Embryonic facial prominence (tissue), 1 donor: ENCODE measurements around the gene CYP4F11.
"Not testable (repeated sequence)": the region's sequence is repeated elsewhere in the genome, so short reads cannot be mapped to it uniquely, and the experiment has no call there.

Experiments used
- DNase-seq: peaks from one replicate; pipeline ENCODE4 v3.0.0-alpha.2; 2016; ENCODE audit errors: extremely low spot score

The CYP4F11 gene

DNA sequence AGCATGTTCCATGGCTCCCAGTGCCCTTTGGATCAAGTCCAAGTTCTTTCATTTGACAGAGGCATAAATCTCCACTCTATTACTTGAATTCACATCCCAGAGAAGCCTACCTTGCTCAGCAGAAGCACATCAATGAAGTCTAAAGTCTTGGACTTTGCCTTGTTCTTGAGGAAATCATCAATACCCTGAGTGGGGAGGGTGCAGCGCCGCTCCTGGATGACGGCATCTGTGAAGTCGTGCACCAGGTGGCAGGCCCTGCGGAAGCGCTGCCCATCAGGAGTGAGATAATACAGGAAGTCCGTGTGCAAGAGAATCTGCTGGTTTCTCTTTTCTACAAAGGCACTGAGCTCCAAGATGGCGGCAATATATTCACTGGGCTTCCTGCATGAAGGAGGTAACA is 10.6 kb downstream of the CYP4F11 start:
- DNase-seq, result no peak

GRCh38 chr19:15922021-15922420 is 12.3 kb downstream of the CYP4F11 start:
- no peak for DNase-seq

GRCh38 chr19:15919243-15919642 is 15.1 kb downstream of the CYP4F11 start:
- no peak for DNase-seq

DNA sequence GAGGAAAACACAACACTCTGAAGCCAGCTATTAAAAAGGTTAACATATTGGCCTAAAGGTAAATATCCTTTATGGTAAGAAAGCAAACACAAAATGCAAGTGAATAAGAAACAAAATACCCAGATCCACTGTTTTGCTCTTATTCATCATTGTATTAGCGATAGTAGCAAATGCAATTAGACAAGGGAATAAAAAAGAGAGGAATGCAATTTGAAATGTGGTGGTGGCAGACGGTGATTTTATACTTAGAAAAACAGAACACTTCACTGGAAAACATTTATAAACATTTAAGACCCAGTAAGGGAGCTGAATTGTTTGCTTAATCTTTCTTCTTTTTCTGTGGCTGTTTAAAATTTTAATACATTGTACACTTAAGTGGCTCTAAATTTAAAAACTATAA is 19.2 kb downstream of the CYP4F11 start:
- no peak for DNase-seq

- DNase-seq, result no peak
Measured at GRCh38 chr19:15913830-15914229, 20.5 kb downstream of the CYP4F11 start.

DNA sequence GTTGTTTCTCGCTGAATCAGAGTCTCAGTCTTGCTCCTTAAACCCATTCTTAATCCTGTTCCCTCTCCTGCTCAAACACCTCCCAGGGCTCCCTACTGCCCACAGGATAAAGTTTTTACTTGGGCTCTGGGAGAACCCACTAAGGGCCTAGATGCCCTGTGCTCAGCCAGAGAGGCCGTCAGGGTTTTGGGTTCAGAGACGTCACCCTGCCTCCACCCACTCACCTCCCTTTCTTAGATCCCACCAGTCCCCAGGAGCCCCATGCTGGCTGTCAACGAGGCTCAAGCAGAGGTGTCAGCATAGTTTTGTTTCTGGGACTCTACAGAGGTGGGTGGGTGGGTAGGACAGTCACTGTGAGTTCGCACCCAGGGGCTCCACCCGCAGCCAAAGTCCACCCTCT is 20.9 kb downstream of the CYP4F11 start:
- DNase-seq, result no peak

GRCh38 chr19:15911599-15912235 is 22.6 kb downstream of the CYP4F11 start:
- no peak for DNase-seq

GRCh38 chr19:15905026-15905425 is 29.3 kb downstream of the CYP4F11 start:
- DNase-seq, result no peak

DNA sequence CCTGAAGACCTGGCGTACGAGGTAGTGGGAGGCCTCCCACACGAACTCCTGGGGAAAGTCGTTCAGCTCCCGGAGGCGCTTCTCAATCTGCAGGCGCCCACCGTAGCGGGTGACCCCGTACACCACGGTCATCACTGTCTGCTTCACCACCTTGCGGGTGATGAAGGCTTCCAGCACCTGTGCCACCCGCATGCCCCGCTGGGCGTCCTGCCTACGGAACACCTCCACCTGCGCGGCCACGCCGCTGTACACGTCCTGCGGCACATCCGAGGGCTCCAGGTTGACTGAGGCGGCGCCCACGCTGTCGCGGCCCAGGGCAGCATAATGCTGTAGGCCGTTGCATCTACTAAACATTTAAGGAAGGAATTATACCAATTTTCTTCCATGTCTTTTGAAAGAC is 31.4 kb downstream of the CYP4F11 start:
- not testable (repeated sequence) for DNase-seq

DNA sequence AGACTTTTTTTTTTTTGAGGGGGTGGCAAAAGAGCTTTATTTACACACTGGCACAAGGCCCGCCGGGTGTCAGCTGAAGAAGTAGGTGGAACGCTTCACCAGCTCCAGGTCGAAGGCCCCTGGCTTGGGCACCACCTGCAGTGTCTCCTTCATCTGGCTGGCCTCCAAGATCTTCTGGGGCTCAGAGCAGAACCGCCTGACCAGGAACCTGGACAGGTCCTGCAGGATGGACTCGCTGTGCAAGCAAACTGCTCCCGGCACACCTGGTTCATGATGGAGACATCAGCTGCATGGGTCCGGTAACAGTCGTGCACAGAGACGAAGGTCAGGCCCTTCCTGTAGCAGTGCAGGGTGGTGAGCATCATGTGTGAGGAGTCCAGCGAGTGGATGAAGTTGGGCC is 32.1 kb downstream of the CYP4F11 start:
- DNase-seq, result no peak

DNA sequence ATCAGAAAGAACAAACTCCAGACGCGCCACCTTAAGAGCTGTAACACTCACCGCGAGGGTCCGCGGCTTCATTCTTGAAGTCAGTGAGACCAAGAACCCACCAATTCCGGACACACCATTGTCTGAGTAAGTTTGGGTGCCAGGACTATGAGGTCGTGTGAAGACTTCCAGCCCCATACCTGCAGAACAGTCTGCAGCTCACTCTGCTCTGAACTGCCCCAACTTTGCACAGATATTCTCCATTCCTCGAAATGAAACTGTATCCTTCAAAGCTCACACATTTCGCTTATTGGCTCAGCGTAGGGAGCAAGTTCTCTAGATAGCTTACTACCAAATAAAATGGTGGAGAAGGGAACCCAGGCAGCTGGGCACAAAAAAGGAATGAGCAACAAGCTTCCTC is 33.8 kb downstream of the CYP4F11 start:
- no peak for DNase-seq

GRCh38 chr19:15900032-15900431 is 34.3 kb downstream of the CYP4F11 start:
- not testable (repeated sequence) for DNase-seq

DNA sequence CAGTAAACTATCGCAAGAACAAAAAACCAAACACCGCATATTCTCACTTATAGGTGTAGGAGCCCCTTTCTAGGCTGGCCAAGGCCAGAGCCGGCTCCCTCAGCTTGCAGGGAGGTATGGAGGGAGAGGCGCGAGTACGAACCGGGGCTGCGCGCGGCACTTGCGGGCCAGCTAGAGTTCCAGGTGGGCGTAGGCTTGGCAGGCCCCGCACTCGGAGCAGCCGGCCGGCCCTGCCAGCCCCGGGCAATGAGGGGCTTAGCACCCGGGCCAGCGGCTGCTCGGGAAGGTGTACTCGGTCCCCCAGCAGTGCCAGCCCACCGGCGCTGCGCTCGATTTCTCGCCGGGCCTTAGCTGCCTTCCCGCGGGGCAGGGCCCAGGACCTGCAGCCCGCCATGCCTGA is 34.8 kb downstream of the CYP4F11 start:
- DNase-seq, result not testable (repeated sequence)

GRCh38 chr19:15897738-15898276 is 36.5 kb downstream of the CYP4F11 start, which contains the start of gene CYP4F2:
TSS of gene CYP4F2 (minus strand) at chr19:15898074. CDS start at chr19:15897611, 463 bp downstream.
- DNase-seq, result no peak

- no peak for DNase-seq
Measured at GRCh38 chr19:15897026-15897737, 37.1 kb downstream of the CYP4F11 start.

DNA sequence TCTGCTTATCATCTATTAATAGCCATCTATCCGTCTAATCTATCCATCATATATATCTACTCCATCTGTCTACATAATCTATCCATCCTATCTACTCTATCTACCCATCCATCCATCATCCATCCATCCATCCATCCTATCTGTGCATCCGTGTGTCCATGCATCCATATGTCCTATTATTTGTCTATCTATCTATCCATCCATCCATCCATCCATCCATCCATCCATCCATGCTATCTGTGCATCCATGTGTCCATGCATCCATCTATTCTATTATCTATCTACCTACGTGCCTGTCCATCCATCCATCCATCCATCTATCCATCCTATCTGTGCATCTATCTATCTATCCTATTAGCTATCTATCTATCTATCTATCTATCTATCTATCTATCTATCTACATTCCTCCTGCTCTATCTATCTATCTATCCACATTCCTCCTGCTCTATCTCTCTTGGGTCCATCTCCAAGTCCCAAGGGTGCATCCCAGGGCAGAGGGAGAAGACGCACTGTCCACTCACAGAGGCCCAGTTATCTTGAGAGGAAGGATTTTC is 38.4 kb downstream of the CYP4F11 start:
- DNase-seq, result no peak

GRCh38 chr19:15894359-15894758 is 40.0 kb downstream of the CYP4F11 start:
- DNase-seq, result no peak

DNA sequence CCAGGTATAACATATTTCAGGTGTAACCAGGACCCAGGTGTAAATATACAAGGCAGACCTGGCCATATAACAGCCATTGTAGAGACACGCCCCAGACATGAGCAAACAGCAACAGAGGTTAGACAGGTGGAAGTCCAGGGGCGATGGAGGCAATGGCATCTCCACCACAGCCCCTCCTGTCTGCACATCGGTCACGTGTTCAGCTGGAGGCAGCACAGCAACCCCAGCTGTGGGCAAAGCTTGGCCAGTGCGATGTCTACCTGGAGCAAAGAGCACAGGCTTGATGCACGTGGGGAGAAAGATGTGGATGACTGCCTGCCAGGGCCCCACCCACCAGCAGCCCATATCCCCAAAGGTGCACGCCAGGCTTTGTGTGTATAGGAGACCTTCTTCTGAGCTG is 40.9 kb downstream of the CYP4F11 start:
- no peak for DNase-seq

GRCh38 chr19:15892012-15892411 is 42.3 kb downstream of the CYP4F11 start:
- DNase-seq, result no peak

DNA sequence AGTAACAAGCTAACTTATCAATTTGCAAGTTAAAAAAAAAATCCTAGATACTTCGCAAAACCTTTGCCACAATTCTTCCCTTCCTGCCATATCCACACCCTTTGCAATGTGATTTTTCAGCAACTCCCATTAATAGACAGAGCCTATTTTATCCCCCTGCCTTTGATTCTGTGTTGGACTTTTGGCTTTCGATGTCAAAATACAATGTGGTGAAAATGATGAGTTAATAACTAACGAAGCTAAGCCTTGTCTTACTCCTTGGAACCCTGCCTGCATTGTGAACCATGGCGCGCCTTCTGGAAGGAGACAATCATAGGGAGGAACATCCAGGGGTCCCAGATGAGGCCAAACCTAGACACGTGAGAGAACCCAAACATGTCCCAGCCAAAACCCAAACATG is 42.9 kb downstream of the CYP4F11 start:
- no peak for DNase-seq

- DNase-seq, result not testable (repeated sequence)
Measured at GRCh38 chr19:15889339-15889738, 45.0 kb downstream of the CYP4F11 start.

DNA sequence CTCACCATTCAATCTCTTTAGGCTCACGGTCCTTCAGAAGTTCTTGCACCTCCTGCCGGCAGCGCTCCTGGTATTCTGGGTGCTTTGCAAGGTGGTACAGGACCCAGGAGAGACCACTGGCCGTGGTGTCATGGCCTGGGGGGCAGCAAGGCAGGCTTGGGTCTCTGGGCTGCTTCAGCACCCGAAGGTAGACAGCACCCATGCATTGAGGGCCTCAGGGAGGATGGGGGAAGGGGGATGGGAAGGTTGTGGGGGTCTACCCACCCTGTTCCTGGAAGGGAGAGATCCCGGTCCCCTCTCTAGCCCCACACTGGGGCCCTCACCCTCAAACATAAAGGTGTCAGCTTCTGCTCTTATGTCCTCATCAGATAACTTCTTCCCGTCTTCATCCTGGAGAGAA is 48.4 kb downstream of the CYP4F11 start:
- DNase-seq, result no peak

GRCh38 chr19:15885167-15885566 is 49.2 kb downstream of the CYP4F11 start:
- no peak for DNase-seq
